ENCODE measurements around the gene SIGLEC9. TPM values are rescaled to one million over a fixed set of nuclear protein-coding genes. Genes with fewer than 3 reads are reported as not detected.

The SIGLEC9 gene
- total and polyA plus RNA-seq, 2 of the 8 experiments (the other 6 are each of a cell fraction or from before 2014, with no cell fraction given): not detected

- CTCF ChIA-PET (ENCODE audit: partially characterized antibody): interaction anchor here (1.5 kb wide), 1 partner anchor 12 kb away, joined by 4 read pairs; no protein-coding TSS in a partner anchor
- peaks cover 0 to 2% (median 0%) of the 10 kb centered on the region in 4 experiments; a peak in 1 of 7 replicates for H3K4me1 ChIP-seq (replicated peaks in 1 of 4; ENCODE audit: control insufficient read depth in 3 of 4, insufficient read depth in 4 of 4, low read length in 3 of 4)
- no peak overlapping the region for H3K18ac ChIP-seq (ENCODE audit: extremely low read depth, low read length)
- no peaks in the 10 kb centered on the region; a peak in 1 of 7 replicates for H3K27me3 ChIP-seq (replicated peaks in 1 of 4; ENCODE audit: control insufficient read depth in 3 of 4, extremely low read depth in 1 of 4, insufficient read depth in 3 of 4, low read length in 3 of 4)
- FAIRE-seq (no peak), DNase-seq (ENCODE audit: low read depth in 1 of 2, low spot score in 2 of 2) (no peak)
- no peaks in the 10 kb centered on the region for H3K9me3 ChIP-seq (ENCODE audit: insufficient read depth in 2 of 2, low read depth in 1 of 2, low read length in 1 of 2)
- no peaks in the 10 kb centered on the region for H3K79me2 ChIP-seq (ENCODE audit: control insufficient read depth in 1 of 2, insufficient read depth in 2 of 2, low read length in 2 of 2)
- no peak overlapping the region for H3K14ac ChIP-seq (ENCODE audit: insufficient read length)
- no peak overlapping the region; the same call in 1 of the 2 replicates for H2AFZ ChIP-seq (ENCODE audit: low read length)
- POLR2A ChIA-PET (ENCODE audit: partially characterized antibody): no interaction called here
- H3K79me1 ChIP-seq (ENCODE audit: low read depth, low read length): no peaks in the 10 kb centered on the region
- H4K91ac ChIP-seq (replicated peaks; ENCODE audit: insufficient read length, low read length): no peak overlapping the region
- H4K20me1 ChIP-seq (replicated peaks in 1 of 2; ENCODE audit: control insufficient read depth in 1 of 2, insufficient read depth in 2 of 2, low read length in 2 of 2): no peaks in the 10 kb centered on the region
- H4K8ac ChIP-seq (ENCODE audit: extremely low read depth, insufficient read depth, low read length): peak overlapping the region; percentile 43; the same call in 1 of the 2 replicates
- 90% methylated on average over 6 of the region's 6 CpGs; no CpG with 5 or more reads in 1 of the 2 experiments for WGBS, 2 experiments (ENCODE audit: extremely low coverage in 1 of 2, insufficient coverage in 1 of 2, insufficient read length in 1 of 2, insufficient replicate concordance in 2 of 2, low coverage in 1 of 2, low lambda C conversion rate in 2 of 2, missing lambda C conversion rate in 1 of 2)
- H3K23me2 ChIP-seq (ENCODE audit: low read depth, low read length): no peaks in the 10 kb centered on the region; the same call in 1 of the 2 replicates
- no peak overlapping the region for H3K56ac ChIP-seq (replicated peaks; ENCODE audit: insufficient read length, low read depth, low read length)
- no peak overlapping the region for H3K4me3 ChIP-seq (ENCODE audit: extremely low read depth in 1 of 4, insufficient read depth in 2 of 4, low read depth in 3 of 4, low read length in 4 of 4)
- H2BK12ac ChIP-seq (ENCODE audit: low read depth, low read length): no peak overlapping the region
- no peak overlapping the region for H2BK15ac ChIP-seq (ENCODE audit: low read length)
- no peak overlapping the region for H2BK20ac ChIP-seq (ENCODE audit: low read length)
- H2BK120ac ChIP-seq (replicated peaks; ENCODE audit: low read depth, low read length): no peak overlapping the region
- TF ChIP-seq CEBPB (IDR thresholded peaks at IDR 0.05; ENCODE audit: low read depth, low read length) (no peak), ASH2L (IDR thresholded peaks at IDR 0.05; ENCODE audit: low read length) (no peak)
- no peak overlapping the region for H3K27ac ChIP-seq (ENCODE audit: low read depth, low read length)
- H2BK5ac ChIP-seq (ENCODE audit: low read depth, low read length): no peak overlapping the region
- H3K4ac ChIP-seq (replicated peaks; ENCODE audit: insufficient read length, low read depth, low read length): no peak overlapping the region
- H2AK5ac ChIP-seq (ENCODE audit: low read depth, low read length): no peak overlapping the region
- no peak overlapping the region for H4K5ac ChIP-seq (ENCODE audit: insufficient read length, low read depth, low read length)
- no peak overlapping the region for H3K4me2 ChIP-seq (ENCODE audit: insufficient read depth in 1 of 2, low read depth in 2 of 2, low read length in 2 of 2)
- no peak overlapping the region for H3K9ac ChIP-seq (replicated peaks in 1 of 4; ENCODE audit: extremely low read depth in 1 of 4, low read depth in 3 of 4, low read length in 3 of 4)
- no peak overlapping the region for H3K23ac ChIP-seq (ENCODE audit: insufficient read length)
- H3K36me3 ChIP-seq (ENCODE audit: control insufficient read depth in 2 of 4, insufficient read depth in 4 of 4, low read length in 3 of 4): no peaks in the 10 kb centered on the region
Measured at GRCh38 chr19:51123381-51123800, 1.3 kb upstream of the SIGLEC9 start.

Measured in H1 (cell line).